Glomerular visceral epithelial cell (primary cell): ENCODE measurements around the gene TAF9B.
"Not testable (repeated sequence)": the region's sequence is repeated elsewhere in the genome, so short reads cannot be mapped to it uniquely, and the experiment has no call there.

Experiments
- DNase-seq: peaks from one replicate; pipeline ENCODE4 v3.0.0-alpha.2; 2016; ENCODE audit errors: extremely low spot score

Gene TAF9B

DNA sequence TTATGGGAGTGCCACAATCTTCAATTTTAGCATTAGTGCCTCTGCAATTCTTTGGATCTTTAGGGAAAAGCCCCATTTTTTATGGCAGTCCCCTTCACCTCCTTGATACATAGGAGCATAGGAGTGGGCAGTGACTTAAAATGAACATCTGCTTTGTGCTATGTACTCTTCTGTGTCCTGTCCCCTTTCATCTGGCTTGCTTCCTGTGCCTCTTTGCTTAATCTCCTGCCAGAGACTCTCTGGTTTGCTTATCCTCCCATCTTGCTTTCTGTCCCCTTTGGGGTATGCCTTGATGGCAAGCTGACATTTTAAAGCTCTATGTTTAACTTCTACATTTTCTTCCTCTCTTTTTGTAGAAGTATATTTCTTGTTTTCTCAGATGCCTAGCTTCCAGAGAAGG, 23.1 kb downstream of the TAF9B start:
- no peak for DNase-seq

DNA sequence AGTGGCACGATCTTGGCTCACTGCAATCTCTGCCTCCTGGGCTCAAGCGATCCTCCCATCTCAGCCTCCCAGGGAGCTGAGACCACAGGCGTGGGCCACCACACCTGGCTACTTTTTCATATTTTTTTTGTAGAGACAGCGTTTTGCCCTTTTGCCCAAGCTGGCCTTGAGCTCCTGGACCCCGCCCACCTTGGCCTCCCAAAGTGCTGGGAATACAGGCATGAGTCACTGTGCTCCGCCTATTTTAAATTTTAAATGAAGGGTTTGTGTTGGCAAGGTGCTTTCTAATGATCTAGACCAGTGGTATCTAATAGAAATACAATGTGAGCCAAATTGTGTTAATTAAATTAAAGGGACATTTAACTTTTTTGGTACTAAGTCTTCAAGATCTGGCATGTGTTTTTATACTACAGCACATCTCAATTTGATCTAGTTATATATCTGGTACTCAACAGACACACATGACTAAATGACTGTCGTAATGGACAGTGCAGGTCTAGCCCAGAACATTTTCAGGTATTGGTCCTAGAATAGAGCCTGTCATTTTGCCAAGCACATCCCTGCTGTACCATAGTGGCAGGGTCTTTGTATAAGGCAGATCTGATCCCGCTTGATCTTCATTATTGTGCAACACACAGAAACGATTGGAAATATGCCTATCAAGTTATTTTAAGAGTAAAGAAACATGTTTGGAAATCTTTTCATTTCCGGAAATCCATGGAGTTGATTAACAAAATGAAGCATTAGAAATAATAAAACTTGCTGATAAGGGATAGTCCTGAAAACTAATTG, 28.1 kb downstream of the TAF9B start:
- no peak for DNase-seq

DNA sequence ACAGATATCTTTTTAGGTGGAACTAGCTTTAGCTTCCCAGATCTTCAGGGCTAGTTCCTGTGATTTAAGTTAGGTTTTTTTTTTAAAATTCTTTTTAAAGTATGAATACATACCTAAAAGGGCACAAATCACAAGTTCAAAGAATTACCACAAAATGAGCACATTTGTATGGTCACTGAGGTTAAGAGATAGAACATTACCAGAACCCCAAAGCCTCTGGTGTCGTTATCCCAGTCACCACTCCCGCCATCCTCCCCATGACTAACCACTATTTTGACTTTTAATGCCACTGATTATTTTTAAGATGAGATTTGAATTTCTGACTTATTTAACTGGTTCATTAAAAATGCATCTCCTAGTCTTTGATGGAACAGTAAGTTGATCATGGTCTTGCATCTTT, 30.0 kb downstream of the TAF9B start:
- no peak for DNase-seq

DNA sequence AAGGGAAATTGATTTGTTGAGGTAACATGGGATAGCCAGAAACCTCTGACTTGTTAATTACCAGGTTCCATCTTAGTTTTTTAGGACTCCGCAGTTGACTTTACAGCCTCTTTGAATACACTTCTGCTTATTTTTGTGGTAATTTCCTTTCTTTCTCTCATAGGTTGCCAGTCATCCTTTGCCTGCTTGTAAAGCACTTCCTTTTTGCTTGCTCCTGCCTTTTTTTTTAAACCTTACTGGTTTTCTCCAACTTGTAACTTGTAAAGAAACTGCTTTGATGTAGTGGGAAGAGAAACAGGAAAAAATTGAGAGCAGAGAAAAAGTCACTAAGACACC, 32.8 kb downstream of the TAF9B start:
- no peak for DNase-seq

DNA sequence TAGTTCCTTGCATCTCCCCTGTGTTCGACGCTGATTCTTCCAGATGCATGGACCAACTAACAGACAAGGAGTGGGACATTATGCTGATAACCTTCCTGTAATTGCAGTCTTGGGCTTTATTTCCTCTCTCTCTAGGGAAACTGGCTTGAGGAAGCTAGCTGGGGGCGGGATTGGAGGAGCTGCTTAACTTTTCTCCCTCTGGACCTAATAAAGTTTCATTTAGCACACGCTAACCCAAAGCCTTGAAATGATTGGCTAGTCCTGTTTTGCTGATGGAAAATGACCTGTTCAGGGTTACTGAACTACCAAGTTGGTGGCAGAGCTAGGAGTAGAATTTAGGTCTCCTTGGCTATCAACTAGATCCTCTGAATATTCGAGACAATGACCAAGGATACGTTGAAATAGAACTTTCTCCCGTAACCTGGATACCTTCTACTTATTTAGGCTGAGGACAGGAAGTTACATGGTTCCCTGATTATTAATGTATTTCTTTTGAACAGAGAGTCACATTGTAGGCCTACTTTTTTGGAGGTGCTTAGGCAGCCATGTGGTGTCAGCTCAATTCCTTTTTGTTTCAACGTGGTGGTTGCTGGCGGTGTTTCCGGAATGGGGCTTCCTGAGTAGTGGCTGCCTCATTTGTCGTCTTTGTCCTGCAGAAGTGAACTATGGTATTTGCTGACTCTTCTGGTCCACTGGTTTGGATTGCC, 33.4 kb downstream of the TAF9B start:
- DNase-seq: no peak

DNA sequence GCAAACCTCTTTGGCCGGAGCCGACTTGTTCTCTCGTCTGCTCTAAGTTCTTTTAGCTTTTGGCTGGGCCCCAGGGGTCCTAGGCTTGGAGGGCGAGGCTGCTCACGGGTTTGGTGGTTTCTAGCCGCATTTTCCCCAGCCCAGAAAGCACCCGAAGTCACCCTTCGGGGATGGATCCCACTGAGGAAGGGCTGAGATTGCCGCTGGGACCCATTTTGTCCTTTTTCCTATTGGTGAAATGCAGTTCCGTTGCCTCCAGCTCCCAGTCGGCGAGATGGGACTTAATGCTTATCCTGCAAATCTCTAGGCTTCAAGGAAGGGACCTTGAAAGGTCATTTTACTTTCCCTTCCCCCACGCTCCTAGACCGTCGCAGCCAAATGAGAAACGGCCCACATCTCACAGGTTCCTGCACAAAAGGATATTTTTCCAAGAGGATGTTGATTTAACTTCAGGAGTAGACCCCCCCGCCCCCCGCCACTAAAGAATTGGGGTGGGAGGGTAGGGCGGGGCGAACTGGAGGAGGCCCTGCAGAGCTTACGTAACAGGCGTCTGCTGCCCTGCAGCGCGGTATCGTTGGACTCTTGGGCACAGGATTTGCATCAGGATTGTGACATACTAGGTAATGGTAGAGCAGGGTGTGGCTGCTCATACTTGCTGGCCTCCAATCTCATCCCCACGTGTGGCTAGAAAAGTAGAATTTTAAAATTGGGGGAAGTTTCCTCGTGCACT, 34.8 kb downstream of the TAF9B start:
- DNase-seq: peak; percentile 45

DNA sequence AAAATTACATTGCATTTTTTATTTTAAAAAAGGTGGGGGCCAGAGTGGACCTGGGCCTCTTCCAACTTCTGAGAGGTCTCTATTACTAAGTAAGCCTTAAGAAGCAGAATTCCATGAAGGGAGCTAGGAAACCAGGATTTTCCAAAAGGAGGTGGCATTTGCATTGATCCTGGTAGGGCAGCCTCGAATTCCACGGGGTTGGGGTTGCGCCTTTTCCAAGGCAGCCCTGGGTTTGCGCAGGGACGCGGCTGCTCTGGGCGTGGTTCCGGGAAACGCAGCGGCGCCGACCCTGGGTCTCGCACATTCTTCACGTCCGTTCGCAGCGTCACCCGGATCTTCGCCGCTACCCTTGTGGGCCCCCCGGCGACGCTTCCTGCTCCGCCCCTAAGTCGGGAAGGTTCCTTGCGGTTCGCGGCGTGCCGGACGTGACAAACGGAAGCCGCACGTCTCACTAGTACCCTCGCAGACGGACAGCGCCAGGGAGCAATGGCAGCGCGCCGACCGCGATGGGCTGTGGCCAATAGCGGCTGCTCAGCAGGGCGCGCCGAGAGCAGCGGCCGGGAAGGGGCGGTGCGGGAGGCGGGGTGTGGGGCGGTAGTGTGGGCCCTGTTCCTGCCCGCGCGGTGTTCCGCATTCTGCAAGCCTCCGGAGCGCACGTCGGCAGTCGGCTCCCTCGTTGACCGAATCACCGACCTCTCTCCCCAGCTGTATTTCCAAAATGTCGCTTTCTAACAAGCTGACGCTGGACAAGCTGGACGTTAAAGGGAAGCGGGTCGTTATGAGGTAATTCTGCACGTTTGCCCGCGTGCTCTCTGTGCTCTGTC, 35.6 kb downstream of the TAF9B start, which contains the start of gene PGK1:
PGK1 (plus strand) TSS at position 626 of the 824 bp plus-strand sequence; CDS start at position 719, 93 bp downstream.
- peak; percentile 96 for DNase-seq

DNA sequence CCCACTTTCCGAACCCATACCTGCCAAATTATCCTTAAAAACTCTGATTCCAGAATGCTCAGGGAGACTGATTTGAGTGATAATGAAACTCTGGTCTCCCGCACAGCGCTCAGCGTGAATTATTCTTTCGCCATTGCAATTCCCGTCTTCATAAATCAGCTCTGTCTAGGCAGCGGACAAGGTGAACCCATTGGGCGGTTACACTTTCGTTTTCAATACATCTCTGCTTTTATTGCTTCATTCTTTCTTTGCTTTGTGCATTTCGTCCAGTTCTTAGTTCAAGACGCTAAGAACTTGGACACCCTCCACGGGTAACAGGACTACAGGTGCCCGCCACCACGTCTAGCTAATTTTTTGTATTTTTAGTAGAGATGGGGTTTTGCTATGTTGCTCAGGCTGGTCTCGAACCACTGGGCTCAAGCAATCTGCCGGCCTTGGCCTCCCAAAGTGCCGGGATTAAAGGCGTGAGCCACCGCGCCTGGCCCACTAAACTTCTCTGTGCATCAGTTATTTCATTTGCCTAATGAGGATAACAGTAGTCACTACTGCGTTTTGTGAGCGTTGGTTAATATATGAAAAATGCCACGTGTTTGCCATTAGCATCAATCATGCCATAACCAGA, 36.3 kb downstream of the TAF9B start:
- DNase-seq: no peak

DNA sequence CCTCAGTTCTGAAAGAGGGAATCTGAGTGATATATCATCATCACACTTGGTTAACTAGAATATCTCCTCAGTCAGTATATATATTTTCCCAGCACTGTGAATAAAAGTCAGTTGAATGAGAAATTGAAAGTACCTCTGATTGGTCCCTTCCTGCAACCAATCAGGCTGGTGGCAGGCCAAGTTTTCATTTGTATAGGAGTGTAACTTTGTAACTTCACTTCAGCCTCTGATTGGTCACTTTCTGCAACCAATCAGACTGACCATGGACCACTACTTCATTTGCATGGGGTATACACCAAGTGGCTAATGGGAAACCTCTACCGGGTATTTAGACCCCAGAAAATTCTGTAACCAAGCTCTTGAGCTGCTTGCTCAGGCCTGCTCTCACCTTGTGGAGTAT, 37.4 kb downstream of the TAF9B start:
- DNase-seq: no peak

DNA sequence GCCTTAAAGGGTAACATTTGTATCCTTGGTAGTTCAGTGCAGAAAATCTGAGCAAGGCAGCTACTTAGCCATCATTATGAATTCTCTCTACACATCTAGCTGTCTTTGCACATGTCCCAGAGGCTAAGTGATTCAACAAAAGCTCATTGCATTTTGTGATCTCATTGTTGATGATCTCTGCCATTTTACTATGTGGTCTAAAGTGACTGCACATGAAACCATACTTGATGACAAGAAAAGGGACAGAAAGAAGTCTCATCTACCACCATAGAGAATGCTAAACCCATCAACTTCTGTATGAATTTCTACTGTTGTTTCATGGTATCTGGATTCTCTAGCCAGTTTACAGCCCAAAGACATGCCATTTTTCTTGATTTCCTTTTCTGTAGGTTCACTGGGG, 41.3 kb downstream of the TAF9B start:
- no peak for DNase-seq

DNA sequence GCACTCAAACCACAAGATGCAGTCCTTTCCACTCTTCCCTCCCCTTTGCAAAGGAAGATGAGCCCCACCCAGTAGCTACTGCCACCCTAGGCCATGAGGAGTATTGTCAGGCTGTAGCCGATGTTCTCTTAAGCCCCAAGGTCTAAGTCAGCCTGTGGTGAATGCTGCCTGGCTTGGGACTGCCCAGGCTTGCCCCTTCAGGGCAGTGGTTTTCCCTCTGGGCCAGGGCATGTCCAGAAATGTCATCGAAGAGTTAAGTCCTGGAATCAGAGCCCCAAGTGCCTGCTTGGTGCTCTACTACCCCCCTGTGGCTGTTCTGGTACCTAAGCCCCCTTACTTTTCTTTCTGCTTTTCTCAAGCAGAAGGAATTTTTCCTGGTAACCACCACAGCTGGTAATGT, 47.2 kb downstream of the TAF9B start:
- peak; percentile 80 for DNase-seq

DNA sequence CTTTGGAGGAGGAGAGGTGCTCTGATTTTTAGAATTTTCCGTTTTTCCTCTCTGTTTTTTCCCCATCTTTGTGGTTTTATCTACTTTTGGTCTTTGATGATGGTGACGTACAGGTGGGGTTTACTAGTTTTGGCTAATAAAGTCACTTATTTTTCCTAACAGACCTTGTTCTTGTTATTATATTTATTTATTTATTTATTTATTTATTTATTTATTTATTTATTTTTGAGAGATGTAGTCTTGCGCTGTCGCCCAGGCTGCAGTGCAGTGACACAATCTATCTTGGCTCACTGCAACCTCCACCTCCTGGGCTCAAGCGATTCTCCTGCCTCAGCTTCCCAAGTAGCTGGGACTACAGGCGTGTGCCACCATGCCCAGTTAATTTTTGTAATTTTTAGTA, 58.0 kb downstream of the TAF9B start:
- DNase-seq: not testable (repeated sequence)
